D341Med (cell line): Measurements from ENCODE around the gene TFAP2D.

ENCODE experiments used
- DNase-seq: peaks from one replicate; pipeline ENCODE4 v3.0.0; 2012; ENCODE audit warnings: low spot score

Gene TFAP2D

GRCh38 chr6:50819466-50819903, 106.2 kb downstream of the TFAP2D start:
- DNase-seq, result peak; percentile 51

GRCh38 chr6:50819904-50820868, 106.9 kb downstream of the TFAP2D start:
- DNase-seq, result no peak

- no peak for DNase-seq
Observed at GRCh38 chr6:50820869-50821264, 107.5 kb downstream of the TFAP2D start.

- DNase-seq, result no peak
Observed at GRCh38 chr6:50821441-50822077, 108.2 kb downstream of the TFAP2D start.

GRCh38 chr6:50822078-50822476, 108.8 kb downstream of the TFAP2D start:
- no peak for DNase-seq
